HepG2 (cell line): ENCODE results near the gene OR52I1.

Source experiments
- ASH2L ChIP-seq: fragments of 300-600, 200-600 bp; sonication (generic); IDR thresholded peaks from 2 replicates; pipeline ENCODE4 v1.7.0; 2017; ENCODE audit warnings: low read depth, mild to moderate bottlenecking, moderate library complexity, mixed read lengths, low read length; ENCODE audit not compliant: insufficient read length
- CREB1 ChIP-seq, 2 experiments: fragments of 450-650 bp in 1 of 2; IDR thresholded peaks; 2 replicates each; pipeline ENCODE4 v1.6.1; 2016 to 2017; ENCODE audit warnings: control low read depth in 1 of 2, mild to moderate bottlenecking in 1 of 2, missing compliant biosample characterization in 1 of 2, missing genetic modification characterization in 1 of 2
- EP300 ChIP-seq, 3 experiments: sonication (generic) in 1 of 3; formaldehyde crosslinking in 1 of 3; IDR thresholded peaks; 2 replicates each; pipeline versions ENCODE4 v1.5.1 to v1.6.1; 2011 to 2020; ENCODE audit warnings: low read depth in 2 of 3, low read length in 2 of 3, borderline replicate concordance in 1 of 3, improper control_type of control experiment in 1 of 3, mild to moderate bottlenecking in 1 of 3, missing genetic modification reagents in 1 of 3, moderate library complexity in 1 of 3
- POLR2A ChIP-seq, 2 experiments: IDR thresholded peaks; 2 replicates each; pipeline ENCODE4 v1.6.1; 2011; ENCODE audit warnings: low read depth in 2 of 2, low read length in 2 of 2, mild to moderate bottlenecking in 1 of 2, moderate library complexity in 1 of 2; ENCODE audit not compliant: insufficient read depth in 1 of 2
- RAD21 ChIP-seq: fragments of 450-650 bp; formaldehyde crosslinking; IDR thresholded peaks from 2 replicates; pipeline ENCODE4 v1.5.0; 2020; ENCODE audit warnings: mild to moderate bottlenecking
- SKI ChIP-seq: fragments of 450-650 bp; IDR thresholded peaks from one replicate; pipeline ENCODE4 v1.6.1; 2018; ENCODE audit warnings: mild to moderate bottlenecking; ENCODE audit not compliant: partially characterized antibody
- SP5 ChIP-seq: IDR thresholded peaks from 2 replicates; pipeline ENCODE4 v1.6.1; 2016; ENCODE audit warnings: low read depth, borderline replicate concordance
- TBL1XR1 ChIP-seq: fragments of 150-350 bp; IDR thresholded peaks from 2 replicates; pipeline ENCODE4 v1.6.1; 2014; ENCODE audit warnings: borderline replicate concordance, low read length; ENCODE audit not compliant: partially characterized antibody
- ZNF121 ChIP-seq: sonication (generic); formaldehyde crosslinking; IDR thresholded peaks from 2 replicates; pipeline ENCODE4 v1.5.0; 2020; ENCODE audit warnings: mild to moderate bottlenecking, missing genetic modification reagents
- ZNF883 ChIP-seq: sonication (generic); formaldehyde crosslinking; IDR thresholded peaks from 2 replicates; pipeline ENCODE4 v1.5.1; 2020; ENCODE audit warnings: mild to moderate bottlenecking, missing genetic modification reagents; ENCODE audit errors: not compliant biosample characterization
- TF ChIP-seq, protein P1 (sequence below): sonication (generic); formaldehyde crosslinking; IDR thresholded peaks from 2 replicates; pipeline ENCODE4 v1.4.0; 2020; ENCODE audit warnings: mild to moderate bottlenecking, missing genetic modification reagents
- TF ChIP-seq, protein P2 (sequence below): sonication (generic); formaldehyde crosslinking; IDR thresholded peaks from 2 replicates; pipeline ENCODE4 v1.5.0; 2020; ENCODE audit warnings: mild to moderate bottlenecking, missing genetic modification reagents, moderate library complexity
- TF ChIP-seq, protein P3 (sequence below): IDR thresholded peaks from 2 replicates; pipeline ENCODE4 v1.6.1; 2012; ENCODE audit warnings: low read length, improper control_type of control experiment

DNA sequence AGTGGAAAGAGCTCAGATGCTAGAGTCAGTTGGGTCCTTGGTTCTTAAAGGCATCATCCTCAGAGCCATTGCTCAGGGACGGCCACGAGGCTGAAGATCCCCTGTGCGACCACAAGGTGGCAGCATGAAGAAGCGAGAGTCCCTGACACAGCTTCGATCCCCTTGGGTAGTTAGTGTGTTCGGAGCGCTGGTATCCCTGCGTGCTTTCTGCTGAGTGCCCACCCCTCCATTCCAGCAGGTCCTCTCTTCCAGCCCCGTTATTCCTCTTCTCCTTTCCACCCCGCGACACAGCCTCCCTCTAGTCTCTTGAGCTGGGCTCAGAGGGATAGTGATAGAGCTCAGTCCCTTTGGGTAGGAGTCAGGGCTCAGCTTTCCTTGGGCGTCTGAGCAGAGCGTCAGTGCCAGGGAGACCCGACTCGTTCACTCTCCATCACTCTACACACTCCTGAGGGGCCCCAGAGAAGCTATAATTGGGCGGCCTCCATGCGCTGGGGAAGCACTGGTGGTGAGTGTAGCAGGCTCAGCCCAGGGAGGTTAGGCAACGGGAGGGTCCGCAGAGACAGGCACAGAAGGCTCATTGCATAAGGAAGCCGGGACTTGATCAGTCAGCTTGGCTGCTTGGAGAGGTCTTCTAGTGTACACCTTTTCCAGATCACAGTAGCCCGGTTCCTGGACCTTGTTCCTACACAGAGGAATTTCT, 43.3 kb downstream of the OR52I1 start, which contains the start of gene OR51D1:
- TF ChIP-seq ZNF883 = no peak
- no peak for TF ChIP-seq ASH2L
- no peak for TF ChIP-seq CREB1 (IDR thresholded peaks at IDR 0.05)
- TF ChIP-seq CREB1 (CRISPR knock-in tag; IDR thresholded peaks at IDR 0.05) = no peak
- no peak for TF ChIP-seq EP300 (IDR thresholded peaks at IDR 0.05; ENCODE audit: low read depth in 2 of 2, low read length in 2 of 2)
- no peak for TF ChIP-seq EP300 (CRISPR knock-in tag; IDR thresholded peaks at IDR 0.05; ENCODE audit: borderline replicate concordance)
- TF ChIP-seq, protein P1, sequence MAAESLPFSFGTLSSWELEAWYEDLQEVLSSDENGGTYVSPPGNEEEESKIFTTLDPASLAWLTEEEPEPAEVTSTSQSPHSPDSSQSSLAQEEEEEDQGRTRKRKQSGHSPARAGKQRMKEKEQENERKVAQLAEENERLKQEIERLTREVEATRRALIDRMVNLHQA = no peak
- TF ChIP-seq SP5 (CRISPR knock-in tag) = no peak
- no peak for TF ChIP-seq SKI
- TF ChIP-seq TBL1XR1 = no peak
- TF ChIP-seq, protein P2, sequence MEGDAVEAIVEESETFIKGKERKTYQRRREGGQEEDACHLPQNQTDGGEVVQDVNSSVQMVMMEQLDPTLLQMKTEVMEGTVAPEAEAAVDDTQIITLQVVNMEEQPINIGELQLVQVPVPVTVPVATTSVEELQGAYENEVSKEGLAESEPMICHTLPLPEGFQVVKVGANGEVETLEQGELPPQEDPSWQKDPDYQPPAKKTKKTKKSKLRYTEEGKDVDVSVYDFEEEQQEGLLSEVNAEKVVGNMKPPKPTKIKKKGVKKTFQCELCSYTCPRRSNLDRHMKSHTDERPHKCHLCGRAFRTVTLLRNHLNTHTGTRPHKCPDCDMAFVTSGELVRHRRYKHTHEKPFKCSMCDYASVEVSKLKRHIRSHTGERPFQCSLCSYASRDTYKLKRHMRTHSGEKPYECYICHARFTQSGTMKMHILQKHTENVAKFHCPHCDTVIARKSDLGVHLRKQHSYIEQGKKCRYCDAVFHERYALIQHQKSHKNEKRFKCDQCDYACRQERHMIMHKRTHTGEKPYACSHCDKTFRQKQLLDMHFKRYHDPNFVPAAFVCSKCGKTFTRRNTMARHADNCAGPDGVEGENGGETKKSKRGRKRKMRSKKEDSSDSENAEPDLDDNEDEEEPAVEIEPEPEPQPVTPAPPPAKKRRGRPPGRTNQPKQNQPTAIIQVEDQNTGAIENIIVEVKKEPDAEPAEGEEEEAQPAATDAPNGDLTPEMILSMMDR (CRISPR knock-in tag) = peak; percentile 90
- no peak for TF ChIP-seq POLR2A (IDR thresholded peaks at IDR 0.05; ENCODE audit: insufficient read depth in 1 of 2, low read depth in 2 of 2, low read length in 2 of 2)
- TF ChIP-seq ZNF121 (CRISPR knock-in tag) = no peak
- TF ChIP-seq RAD21 (CRISPR knock-in tag) = peak; percentile 45
- TF ChIP-seq, protein P3, sequence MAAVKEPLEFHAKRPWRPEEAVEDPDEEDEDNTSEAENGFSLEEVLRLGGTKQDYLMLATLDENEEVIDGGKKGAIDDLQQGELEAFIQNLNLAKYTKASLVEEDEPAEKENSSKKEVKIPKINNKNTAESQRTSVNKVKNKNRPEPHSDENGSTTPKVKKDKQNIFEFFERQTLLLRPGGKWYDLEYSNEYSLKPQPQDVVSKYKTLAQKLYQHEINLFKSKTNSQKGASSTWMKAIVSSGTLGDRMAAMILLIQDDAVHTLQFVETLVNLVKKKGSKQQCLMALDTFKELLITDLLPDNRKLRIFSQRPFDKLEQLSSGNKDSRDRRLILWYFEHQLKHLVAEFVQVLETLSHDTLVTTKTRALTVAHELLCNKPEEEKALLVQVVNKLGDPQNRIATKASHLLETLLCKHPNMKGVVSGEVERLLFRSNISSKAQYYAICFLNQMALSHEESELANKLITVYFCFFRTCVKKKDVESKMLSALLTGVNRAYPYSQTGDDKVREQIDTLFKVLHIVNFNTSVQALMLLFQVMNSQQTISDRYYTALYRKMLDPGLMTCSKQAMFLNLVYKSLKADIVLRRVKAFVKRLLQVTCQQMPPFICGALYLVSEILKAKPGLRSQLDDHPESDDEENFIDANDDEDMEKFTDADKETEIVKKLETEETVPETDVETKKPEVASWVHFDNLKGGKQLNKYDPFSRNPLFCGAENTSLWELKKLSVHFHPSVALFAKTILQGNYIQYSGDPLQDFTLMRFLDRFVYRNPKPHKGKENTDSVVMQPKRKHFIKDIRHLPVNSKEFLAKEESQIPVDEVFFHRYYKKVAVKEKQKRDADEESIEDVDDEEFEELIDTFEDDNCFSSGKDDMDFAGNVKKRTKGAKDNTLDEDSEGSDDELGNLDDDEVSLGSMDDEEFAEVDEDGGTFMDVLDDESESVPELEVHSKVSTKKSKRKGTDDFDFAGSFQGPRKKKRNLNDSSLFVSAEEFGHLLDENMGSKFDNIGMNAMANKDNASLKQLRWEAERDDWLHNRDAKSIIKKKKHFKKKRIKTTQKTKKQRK = no peak
